Urinary bladder (tissue), 4 donors: ENCODE measurements around the gene CCSER2. TPM values are rescaled to one million over a fixed set of nuclear protein-coding genes. Genes with fewer than 3 reads are reported as not detected.

Experiments
- DNase-seq: peaks from one replicate; pipeline ENCODE4 v3.0.0-alpha.2; 2015; ENCODE audit errors: extremely low spot score
- H3K27ac ChIP-seq: one replicate; pipeline ENCODE4 v1.5.1; 2013; ENCODE audit warnings: low read depth, mild to moderate bottlenecking, moderate library complexity
- H3K36me3 ChIP-seq: one replicate; pipeline ENCODE4 v1.6.1; 2013; ENCODE audit warnings: mild to moderate bottlenecking, moderate library complexity; ENCODE audit not compliant: insufficient read depth
- H3K4me1 ChIP-seq: one replicate; pipeline ENCODE4 v1.6.1; 2013; ENCODE audit warnings: mild to moderate bottlenecking, moderate library complexity; ENCODE audit not compliant: insufficient read depth
- H3K4me3 ChIP-seq: one replicate; pipeline ENCODE4 v1.5.1; 2013; ENCODE audit warnings: low read depth, low read length
- WGBS: extraction: QIAGEN DNeasy Blood & Tissue Kit; methylation state at CpG from one replicate; pipeline ENCODE4 v1.1.7; 2013; 5-methylcytosine and 5-hydroxymethylcytosine counted together
- polyA plus RNA-seq: library from polyadenylated mRNA; stranded (reverse); fragments of 200-250 nt; gene quantifications from one replicate; pipeline ENCODE4 v1.2.3, GENCODE V29; 2013
- total RNA-seq: library from RNA; depleted of rRNA; stranded (reverse); fragments of >200 nt; gene quantifications from one replicate; pipeline ENCODE4 v1.2.3, GENCODE V29; 2014
- donor health status: healthy with polysubstance abuse.
- donor health status: healthy.

Gene CCSER2
- total and polyA plus RNA-seq, 2 donors, result 22.1 to 75.4 TPM

- DNase-seq, result no peak
- 64% methylated on average over 1 of the region's 1 CpG for WGBS
- H3K27ac ChIP-seq, result no peak overlapping the region
- no peaks in the 10 kb centered on the region for H3K36me3 ChIP-seq
- no peaks in the 10 kb centered on the region for H3K4me1 ChIP-seq
- H3K4me3 ChIP-seq, result no peak overlapping the region
These were observed 41.9 kb downstream of the CCSER2 start for GRCh38 chr10:84370283-84370682.

GRCh38 chr10:84371944-84372343, 43.6 kb downstream of the CCSER2 start:
- 91% methylated on average over 2 of the region's 2 CpGs for WGBS
- no peak for DNase-seq
- H3K4me3 ChIP-seq, result no peak overlapping the region
- H3K27ac ChIP-seq, result no peak overlapping the region
- H3K36me3 ChIP-seq, result no peaks in the 10 kb centered on the region
- H3K4me1 ChIP-seq, result no peaks in the 10 kb centered on the region

GRCh38 chr10:84373000-84373399, 44.6 kb downstream of the CCSER2 start:
- Histone ChIP-seq H3K4me1 (no peaks in the 10 kb centered on the region), H3K36me3 (no peaks in the 10 kb centered on the region), H3K27ac (no peak overlapping the region), H3K4me3 (no peak overlapping the region)
- 91% methylated on average over 2 of the region's 2 CpGs for WGBS
- DNase-seq, result no peak

GRCh38 chr10:84374455-84374854, 46.1 kb downstream of the CCSER2 start:
- WGBS, result 65% methylated on average over 2 of the region's 2 CpGs
- DNase-seq, result no peak
- Histone ChIP-seq H3K27ac (no peak overlapping the region), H3K36me3 (no peaks in the 10 kb centered on the region), H3K4me1 (no peaks in the 10 kb centered on the region), H3K4me3 (no peak overlapping the region)

GRCh38 chr10:84375011-84375410, 46.6 kb downstream of the CCSER2 start:
- Histone ChIP-seq H3K27ac (no peak overlapping the region), H3K4me3 (no peak overlapping the region), H3K4me1 (no peaks in the 10 kb centered on the region), H3K36me3 (no peaks in the 10 kb centered on the region)
- no peak for DNase-seq

- Histone ChIP-seq H3K4me3 (no peak overlapping the region), H3K36me3 (no peaks in the 10 kb centered on the region), H3K4me1 (no peaks in the 10 kb centered on the region), H3K27ac (no peak overlapping the region)
- DNase-seq, result no peak
- WGBS, result 83% methylated on average over 1 of the region's 1 CpG
These were observed 47.5 kb downstream of the CCSER2 start for GRCh38 chr10:84375881-84376280.

- no peak overlapping the region for H3K4me3 ChIP-seq
- no peak for DNase-seq
- H3K36me3 ChIP-seq, result peaks cover 3% of the 10 kb centered on the region
- H3K27ac ChIP-seq, result no peak overlapping the region
- no peaks in the 10 kb centered on the region for H3K4me1 ChIP-seq
- 94% methylated on average over 1 of the region's 1 CpG for WGBS
These were observed 59.8 kb downstream of the CCSER2 start for GRCh38 chr10:84388148-84388547.

GRCh38 chr10:84390364-84390763, 62.0 kb downstream of the CCSER2 start:
- DNase-seq, result no peak
- WGBS, result 93% methylated on average over 4 of the region's 4 CpGs
- Histone ChIP-seq H3K27ac (no peak overlapping the region), H3K4me3 (no peak overlapping the region), H3K36me3 (peaks cover 3% of the 10 kb centered on the region), H3K4me1 (no peaks in the 10 kb centered on the region)

GRCh38 chr10:84391326-84391725, 62.9 kb downstream of the CCSER2 start:
- DNase-seq, result no peak
- Histone ChIP-seq H3K27ac (no peak overlapping the region), H3K4me1 (no peaks in the 10 kb centered on the region), H3K4me3 (no peak overlapping the region), H3K36me3 (peaks cover 3% of the 10 kb centered on the region)
- WGBS, result 81% methylated on average over 4 of the region's 4 CpGs

- 71% methylated on average over 2 of the region's 2 CpGs for WGBS
- H3K27ac ChIP-seq, result no peak overlapping the region
These were observed 63.8 kb downstream of the CCSER2 start for GRCh38 chr10:84392181-84392580.

GRCh38 chr10:84395581-84395980, 67.2 kb downstream of the CCSER2 start:
- Histone ChIP-seq H3K4me3 (no peak overlapping the region), H3K36me3 (no peaks in the 10 kb centered on the region), H3K27ac (no peak overlapping the region), H3K4me1 (no peaks in the 10 kb centered on the region)
- WGBS, result 97% methylated on average over 2 of the region's 2 CpGs
- no peak for DNase-seq

More at GRCh38 chr10:84392181-84392580, 63.8 kb downstream of the CCSER2 start:
- Histone ChIP-seq H3K4me3 (no peak overlapping the region), H3K4me1 (no peaks in the 10 kb centered on the region), H3K36me3 (peaks cover 3% of the 10 kb centered on the region)
- no peak for DNase-seq

GRCh38 chr10:84397735-84398144, 69.4 kb downstream of the CCSER2 start:
- no peak for DNase-seq
- Histone ChIP-seq H3K4me1 (no peaks in the 10 kb centered on the region), H3K36me3 (no peaks in the 10 kb centered on the region), H3K4me3 (no peak overlapping the region), H3K27ac (no peak overlapping the region)
- 58% methylated on average over 2 of the region's 2 CpGs for WGBS

- no peak overlapping the region for H3K27ac ChIP-seq
- H3K4me3 ChIP-seq, result no peak overlapping the region
- H3K4me1 ChIP-seq, result no peaks in the 10 kb centered on the region
- no peaks in the 10 kb centered on the region for H3K36me3 ChIP-seq
- no peak for DNase-seq
These were observed 70.3 kb downstream of the CCSER2 start for GRCh38 chr10:84398696-84399095.

GRCh38 chr10:84401854-84402611, 73.6 kb downstream of the CCSER2 start:
- Histone ChIP-seq H3K36me3 (no peaks in the 10 kb centered on the region), H3K4me1 (no peaks in the 10 kb centered on the region), H3K27ac (no peak overlapping the region), H3K4me3 (no peak overlapping the region)
- no peak for DNase-seq
- WGBS, result 88% methylated on average over 6 of the region's 6 CpGs

GRCh38 chr10:84404783-84405182, 76.4 kb downstream of the CCSER2 start:
- no peak overlapping the region for H3K27ac ChIP-seq
- H3K4me3 ChIP-seq, result no peak overlapping the region
- no peaks in the 10 kb centered on the region for H3K4me1 ChIP-seq
- DNase-seq, result no peak
- no peaks in the 10 kb centered on the region for H3K36me3 ChIP-seq
- WGBS, result 100% methylated on average over 1 of the region's 1 CpG
